HepG2 (cell line): ENCODE measurements around the gene SERPINB6. TPM values are rescaled to one million over a fixed set of nuclear protein-coding genes. Genes with fewer than 3 reads are reported as not detected.

ENCODE experiments used
- ATF7 ChIP-seq, 2 experiments: fragments of 450-650 bp in 1 of 2; sonication (generic) in 1 of 2; formaldehyde crosslinking in 1 of 2; IDR thresholded peaks; 2 replicates each; pipeline versions ENCODE4 v1.4.0 to v1.6.1; 2016 to 2020; ENCODE audit warnings: antibody characterized with exemption in 1 of 2, mild to moderate bottlenecking in 1 of 2, missing genetic modification reagents in 1 of 2
- BORCS8-MEF2B ChIP-seq: sonication (generic); formaldehyde crosslinking; IDR thresholded peaks from 2 replicates; pipeline ENCODE4 v1.8.0; 2022; ENCODE audit warnings: mild to moderate bottlenecking, missing genetic modification reagents
- BRCA1 ChIP-seq: sonication (generic); formaldehyde crosslinking; IDR thresholded peaks from 2 replicates; pipeline ENCODE4 v1.4.0; 2020; ENCODE audit warnings: missing genetic modification reagents
- KDM2A ChIP-seq: sonication (generic); formaldehyde crosslinking; IDR thresholded peaks from 2 replicates; pipeline ENCODE4 v1.4.0; 2020; ENCODE audit warnings: low read depth, missing genetic modification reagents, borderline replicate concordance
- MAF1 ChIP-seq: sonication (generic); formaldehyde crosslinking; IDR thresholded peaks from 2 replicates; pipeline ENCODE4 v1.5.0; 2020; ENCODE audit warnings: missing genetic modification reagents, borderline replicate concordance
- MTF2 ChIP-seq: sonication (generic); formaldehyde crosslinking; IDR thresholded peaks from 2 replicates; pipeline ENCODE4 v1.5.0; 2020; ENCODE audit warnings: missing genetic modification reagents, borderline replicate concordance
- NCOA5 ChIP-seq: sonication (generic); formaldehyde crosslinking; IDR thresholded peaks from 2 replicates; pipeline ENCODE4 v1.4.0; 2020; ENCODE audit warnings: missing genetic modification reagents
- PCBP1 ChIP-seq: fragments of 200-400 bp; formaldehyde crosslinking; IDR thresholded peaks from 2 replicates; pipeline ENCODE4 v1.6.1; 2017; ENCODE audit warnings: mild to moderate bottlenecking, low read depth, low read length, borderline replicate concordance
- POLR2G ChIP-seq: fragments of 200-400 bp; formaldehyde crosslinking; IDR thresholded peaks from 2 replicates; pipeline ENCODE4 v1.6.1; 2018; ENCODE audit warnings: mild to moderate bottlenecking, low read depth, low read length, moderate library complexity
- TCF12 ChIP-seq, 2 experiments: fragments of 450-650 bp in 1 of 2; sonication (generic) in 1 of 2; formaldehyde crosslinking in 1 of 2; IDR thresholded peaks; 2 replicates each; pipeline versions ENCODE4 v1.6.1 to v1.8.0; 2017 to 2022; ENCODE audit warnings: antibody characterized with exemption in 1 of 2, mild to moderate bottlenecking in 1 of 2, missing genetic modification reagents in 1 of 2, moderate library complexity in 1 of 2
- THAP11 ChIP-seq: IDR thresholded peaks from 2 replicates; pipeline ENCODE4 v1.6.1; 2016; ENCODE audit warnings: missing biosample characterization, missing genetic modification reagents
- ZFP36L2 ChIP-seq: sonication (generic); formaldehyde crosslinking; IDR thresholded peaks from 2 replicates; pipeline ENCODE4 v1.4.0; 2020; ENCODE audit warnings: missing genetic modification reagents
- ZFP37 ChIP-seq: sonication (generic); formaldehyde crosslinking; IDR thresholded peaks from 2 replicates; pipeline ENCODE4 v1.4.0; 2020; ENCODE audit warnings: missing genetic modification reagents, borderline replicate concordance
- ZMYM4 ChIP-seq: sonication (generic); formaldehyde crosslinking; IDR thresholded peaks from 2 replicates; pipeline ENCODE4 v1.8.1; 2023; ENCODE audit warnings: mild to moderate bottlenecking, missing genetic modification reagents
- ZNF225 ChIP-seq: sonication (generic); formaldehyde crosslinking; IDR thresholded peaks from 2 replicates; pipeline ENCODE4 v1.4.0; 2020; ENCODE audit warnings: mild to moderate bottlenecking, missing genetic modification reagents
- ZNF552 ChIP-seq: sonication (generic); formaldehyde crosslinking; IDR thresholded peaks from 2 replicates; pipeline ENCODE4 v1.9.0; 2022; ENCODE audit warnings: missing genetic modification reagents, mild to moderate bottlenecking, borderline replicate concordance
- ZNF672 ChIP-seq: sonication (generic); formaldehyde crosslinking; IDR thresholded peaks from 2 replicates; pipeline ENCODE4 v1.8.1; 2022; ENCODE audit warnings: missing genetic modification reagents
- ZNF83 ChIP-seq: sonication (generic); formaldehyde crosslinking; IDR thresholded peaks from 2 replicates; pipeline ENCODE4 v1.4.0; 2020; ENCODE audit warnings: missing genetic modification reagents, mild to moderate bottlenecking, borderline replicate concordance
- polyA plus RNA-seq, 8 experiments: library from polyadenylated mRNA; depleted of rRNA in 3 of 8; stranded (reverse) in 7 of 8; unstranded in 1 of 8; fragments of >200 nt; fragmentation: Illumina TruSeq in 4 of 8; extraction: Trizol in 4 of 8; gene quantifications; 2 replicates each; pipeline versions ENCODE4 v1.2.1 to v1.2.3, GENCODE V29; 2011 to 2016; ENCODE audit warnings: low read depth in 4 of 8, missing spikeins in 1 of 8, mixed read lengths in 1 of 8; ENCODE audit not compliant: insufficient read depth in 1 of 8
- total RNA-seq, 5 experiments: library from RNA; depleted of rRNA; stranded (reverse); fragments of >200 nt; fragmentation: Illumina TruSeq; extraction: Trizol; gene quantifications; 2 replicates each; pipeline ENCODE4 v1.2.3, GENCODE V29; 2016; ENCODE audit warnings: low read depth in 1 of 5
- TF ChIP-seq, protein P1 (sequence below): sonication (generic); formaldehyde crosslinking; IDR thresholded peaks from 2 replicates; pipeline ENCODE4 v1.4.0; 2020; ENCODE audit warnings: missing genetic modification reagents, low read depth, mild to moderate bottlenecking, borderline replicate concordance
- TF ChIP-seq, protein P2 (sequence below): sonication (generic); formaldehyde crosslinking; IDR thresholded peaks from 2 replicates; pipeline ENCODE4 v1.4.0; 2020; ENCODE audit warnings: mild to moderate bottlenecking, missing genetic modification reagents
- TF ChIP-seq, protein P3 (sequence below): sonication (generic); formaldehyde crosslinking; IDR thresholded peaks from 2 replicates; pipeline ENCODE4 v1.4.0; 2020; ENCODE audit warnings: missing genetic modification reagents
- TF ChIP-seq, protein P4 (sequence below): sonication (generic); formaldehyde crosslinking; IDR thresholded peaks from 2 replicates; pipeline ENCODE4 v1.5.0; 2020; ENCODE audit warnings: mild to moderate bottlenecking, missing genetic modification reagents, borderline replicate concordance

Gene SERPINB6
- total and polyA plus RNA-seq, 2 of the 13 experiments (the other 11 are each of a cell fraction or from before 2014, with no cell fraction given), result 38.2 to 61.3 TPM

DNA sequence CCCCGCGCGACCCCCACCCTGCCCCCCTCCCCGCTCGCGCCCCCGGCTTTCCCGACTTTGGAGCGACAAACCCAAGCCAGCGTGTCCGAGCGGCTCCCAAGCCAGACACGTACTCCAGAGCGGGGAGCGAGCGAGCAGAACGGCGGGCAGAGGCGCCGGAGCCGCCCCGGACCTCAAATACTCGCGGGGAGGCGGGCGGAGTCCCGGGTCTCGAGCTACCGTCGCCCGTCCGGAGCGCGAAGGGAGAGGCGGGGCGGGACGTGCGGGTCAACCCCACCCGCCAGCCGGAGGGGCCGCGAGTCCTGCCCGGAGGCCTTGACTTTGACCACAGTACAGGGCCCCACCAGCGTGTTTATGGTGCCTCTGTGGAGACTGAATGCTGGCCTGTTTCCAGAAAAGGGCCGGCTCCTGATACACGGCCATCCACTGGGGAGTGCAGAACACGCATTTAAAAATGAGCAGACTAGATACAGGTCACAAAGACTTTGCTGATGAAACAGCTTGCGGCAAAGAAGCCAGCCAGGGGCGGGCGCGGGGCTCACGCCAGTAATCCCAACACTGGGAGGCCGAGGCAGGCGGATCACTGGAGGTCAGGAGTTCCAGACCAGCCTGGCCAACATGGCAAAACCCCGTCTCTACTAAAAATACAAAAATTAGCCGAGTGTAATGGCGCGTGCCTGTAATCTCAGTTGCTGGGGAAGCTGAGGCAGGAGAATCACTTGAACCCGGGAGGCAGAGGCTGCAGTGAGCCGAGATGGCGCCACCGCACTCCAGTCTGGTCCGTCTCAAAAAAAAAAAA lies at the start of gene SERPINB6 (continued):
- no peak for TF ChIP-seq THAP11 (CRISPR knock-in tag)
- TF ChIP-seq ZFP36L2 (CRISPR knock-in tag), result no peak
- TF ChIP-seq PCBP1, result no peak
- no peak for TF ChIP-seq ZNF225 (CRISPR knock-in tag)
- TF ChIP-seq ATF7 (IDR thresholded peaks at IDR 0.05), result no peak
- TF ChIP-seq ATF7 (CRISPR knock-in tag; IDR thresholded peaks at IDR 0.05), result no peak
- peak; percentile 69 for TF ChIP-seq ZMYM4
- TF ChIP-seq ZNF672 (CRISPR knock-in tag), result no peak
- TF ChIP-seq POLR2G, result peak; percentile 77
- TF ChIP-seq TCF12 (IDR thresholded peaks at IDR 0.05), result no peak
- 0 out of 2 replicates have a peak, but pooled peaks have one; percentile 70 for TF ChIP-seq TCF12 (CRISPR knock-in tag; IDR thresholded peaks at IDR 0.05)
- no peak; the same call in 1 of the 2 replicates for TF ChIP-seq ZNF83 (CRISPR knock-in tag)
- peak; percentile 88; the same call in 1 of the 2 replicates for TF ChIP-seq KDM2A (CRISPR knock-in tag)
- TF ChIP-seq, protein P1, sequence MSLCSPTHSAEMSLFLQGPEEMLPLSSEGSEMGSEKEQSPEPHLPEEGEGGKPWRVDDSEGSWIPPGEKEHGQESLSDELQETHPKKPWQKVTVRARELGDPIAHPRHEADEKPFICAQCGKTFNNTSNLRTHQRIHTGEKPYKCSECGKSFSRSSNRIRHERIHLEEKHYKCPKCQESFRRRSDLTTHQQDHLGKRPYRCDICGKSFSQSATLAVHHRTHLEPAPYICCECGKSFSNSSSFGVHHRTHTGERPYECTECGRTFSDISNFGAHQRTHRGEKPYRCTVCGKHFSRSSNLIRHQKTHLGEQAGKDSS (CRISPR knock-in tag), result peak; percentile 77; the same call in 1 of the 2 replicates
- peak; percentile 79; the same call in 1 of the 2 replicates for TF ChIP-seq BORCS8-MEF2B (CRISPR knock-in tag)
- TF ChIP-seq ZFP37 (CRISPR knock-in tag), result no peak
- TF ChIP-seq MTF2 (CRISPR knock-in tag), result peak; percentile 38; the same call in 1 of the 2 replicates
- 0 out of 2 replicates have a peak, but pooled peaks have one; percentile 8 for TF ChIP-seq MAF1 (CRISPR knock-in tag)
- TF ChIP-seq, protein P2, sequence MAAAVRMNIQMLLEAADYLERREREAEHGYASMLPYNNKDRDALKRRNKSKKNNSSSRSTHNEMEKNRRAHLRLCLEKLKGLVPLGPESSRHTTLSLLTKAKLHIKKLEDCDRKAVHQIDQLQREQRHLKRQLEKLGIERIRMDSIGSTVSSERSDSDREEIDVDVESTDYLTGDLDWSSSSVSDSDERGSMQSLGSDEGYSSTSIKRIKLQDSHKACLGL, result peak; percentile 70; the same call in 1 of the 2 replicates
- TF ChIP-seq ZNF552 (CRISPR knock-in tag), result no peak; the same call in 1 of the 2 replicates
- TF ChIP-seq, protein P3, sequence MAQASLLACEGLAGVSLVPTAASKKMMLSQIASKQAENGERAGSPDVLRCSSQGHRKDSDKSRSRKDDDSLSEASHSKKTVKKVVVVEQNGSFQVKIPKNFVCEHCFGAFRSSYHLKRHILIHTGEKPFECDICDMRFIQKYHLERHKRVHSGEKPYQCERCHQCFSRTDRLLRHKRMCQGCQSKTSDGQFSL (CRISPR knock-in tag), result no peak
- no peak for TF ChIP-seq NCOA5 (CRISPR knock-in tag)
- no peak for TF ChIP-seq BRCA1 (CRISPR knock-in tag)
- TF ChIP-seq, protein P4, sequence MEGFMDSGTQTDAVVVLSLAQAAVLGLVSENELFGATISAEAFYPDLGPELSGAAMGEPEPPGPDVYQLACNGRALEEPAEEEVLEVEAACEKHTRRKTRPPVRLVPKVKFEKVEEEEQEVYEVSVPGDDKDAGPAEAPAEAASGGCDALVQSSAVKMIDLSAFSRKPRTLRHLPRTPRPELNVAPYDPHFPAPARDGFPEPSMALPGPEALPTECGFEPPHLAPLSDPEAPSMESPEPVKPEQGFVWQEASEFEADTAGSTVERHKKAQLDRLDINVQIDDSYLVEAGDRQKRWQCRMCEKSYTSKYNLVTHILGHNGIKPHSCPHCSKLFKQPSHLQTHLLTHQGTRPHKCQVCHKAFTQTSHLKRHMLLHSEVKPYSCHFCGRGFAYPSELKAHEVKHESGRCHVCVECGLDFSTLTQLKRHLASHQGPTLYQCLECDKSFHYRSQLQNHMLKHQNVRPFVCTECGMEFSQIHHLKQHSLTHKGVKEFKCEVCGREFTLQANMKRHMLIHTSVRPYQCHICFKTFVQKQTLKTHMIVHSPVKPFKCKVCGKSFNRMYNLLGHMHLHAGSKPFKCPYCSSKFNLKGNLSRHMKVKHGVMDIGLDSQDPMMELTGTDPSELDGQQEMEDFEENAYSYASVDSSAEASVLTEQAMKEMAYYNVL (CRISPR knock-in tag), result no peak; the same call in 1 of the 2 replicates
